Neural progenitor cell (in vitro differentiated cells): ENCODE data around the gene HES3.

Experiments used
- CTCF ChIP-seq: fragments of 200-600 bp; sonication (generic); IDR thresholded peaks from 2 replicates; pipeline ENCODE4 v1.5.1; 2017; ENCODE audit warnings: antibody characterized with exemption, mild to moderate bottlenecking
- EZH2 ChIP-seq: fragments of 200-600 bp; sonication (generic); IDR thresholded peaks from 2 replicates; pipeline ENCODE4 v1.6.1; 2017; ENCODE audit warnings: antibody characterized with exemption, mild to moderate bottlenecking, moderate library complexity
- EZH2phosphoT487 ChIP-seq: fragments of 200-600 bp; sonication (generic); IDR thresholded peaks from 2 replicates; pipeline ENCODE4 v1.6.1; 2017; ENCODE audit warnings: antibody characterized with exemption

DNA sequence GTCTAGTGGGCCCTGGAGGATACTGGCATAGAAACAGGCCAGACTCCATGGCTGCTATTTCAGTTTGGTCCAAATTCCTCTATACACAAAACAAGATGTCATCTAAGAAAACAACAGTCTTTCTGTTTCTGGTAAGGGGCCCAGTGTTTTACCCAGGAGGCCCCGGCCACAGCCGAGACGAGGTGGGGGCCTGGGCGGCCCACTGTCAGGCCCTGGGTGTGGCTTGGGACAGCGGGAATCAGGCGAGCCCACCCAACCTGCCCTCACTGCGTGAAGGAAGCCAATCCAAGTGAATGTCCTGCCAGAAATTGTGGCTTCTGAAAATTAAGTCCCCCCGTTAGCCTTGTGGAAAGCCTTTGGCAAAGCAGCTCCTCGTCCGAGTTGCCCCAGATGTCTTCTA is 48.1 kb downstream of the HES3 start:
- TF ChIP-seq CTCF (no peak), EZH2 (no peak), EZH2phosphoT487 (no peak)
